Erythroblast (primary cell): ENCODE results near the gene DOCK2.

Source experiments
- GATA1 ChIP-seq: IDR thresholded peaks from 2 replicates; pipeline ENCODE4 v1.6.1; 2011; ENCODE audit warnings: low read depth, mild to moderate bottlenecking, control low read depth, low read length, moderate library complexity
- POLR2A ChIP-seq: IDR thresholded peaks from 2 replicates; pipeline ENCODE4 v1.6.1; 2011; ENCODE audit warnings: mild to moderate bottlenecking, low read length

DNA sequence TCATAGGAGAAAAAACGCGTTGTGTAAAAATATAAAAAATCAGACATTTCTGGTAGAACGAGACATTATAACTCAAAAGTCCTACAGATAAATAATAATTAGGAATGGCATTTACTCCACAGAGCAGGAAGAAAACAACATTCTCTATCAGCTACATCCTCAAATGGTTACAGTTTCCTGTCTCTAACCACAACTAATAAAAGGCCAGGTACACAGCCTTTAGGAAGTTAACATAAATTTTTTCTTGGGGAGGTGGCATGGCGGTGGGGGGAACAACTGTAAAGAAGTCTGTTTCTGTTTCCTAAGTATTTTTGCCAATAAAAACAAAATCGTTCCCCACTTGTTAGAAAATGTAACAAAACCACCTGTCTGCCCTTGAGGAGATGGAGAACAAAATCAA is 298.7 kb downstream of the DOCK2 start:
- no peak for TF ChIP-seq POLR2A
- TF ChIP-seq GATA1, result no peak
